IPS-11a (cell line): ENCODE data around the gene VSIG2.

ENCODE experiments used
- H3K4me3 ChIP-seq: one replicate; pipeline ENCODE4 v1.5.1; 2013; ENCODE audit warnings: low read depth, low read length, control low read depth

The VSIG2 gene

DNA sequence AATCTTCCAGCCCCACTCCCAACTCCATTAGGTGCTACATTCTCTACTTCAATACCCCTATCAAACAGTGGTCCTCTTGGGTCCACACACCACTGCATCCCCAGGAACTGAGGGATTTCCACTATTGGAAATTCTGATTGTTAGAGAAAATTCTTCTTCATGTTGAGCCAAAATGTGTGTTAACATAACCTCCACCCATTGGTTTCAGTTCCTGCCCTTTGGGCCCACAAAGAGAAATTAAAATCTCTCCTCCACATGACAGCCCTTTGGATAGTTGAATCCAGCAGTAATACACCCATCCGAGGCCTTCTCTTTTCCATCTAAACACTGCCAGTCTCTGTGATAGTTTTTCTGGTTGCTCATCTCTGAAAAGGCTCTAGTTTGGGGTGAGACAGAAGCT lies 2.1 kb downstream of the VSIG2 start:
- H3K4me3 ChIP-seq = no peak overlapping the region

DNA sequence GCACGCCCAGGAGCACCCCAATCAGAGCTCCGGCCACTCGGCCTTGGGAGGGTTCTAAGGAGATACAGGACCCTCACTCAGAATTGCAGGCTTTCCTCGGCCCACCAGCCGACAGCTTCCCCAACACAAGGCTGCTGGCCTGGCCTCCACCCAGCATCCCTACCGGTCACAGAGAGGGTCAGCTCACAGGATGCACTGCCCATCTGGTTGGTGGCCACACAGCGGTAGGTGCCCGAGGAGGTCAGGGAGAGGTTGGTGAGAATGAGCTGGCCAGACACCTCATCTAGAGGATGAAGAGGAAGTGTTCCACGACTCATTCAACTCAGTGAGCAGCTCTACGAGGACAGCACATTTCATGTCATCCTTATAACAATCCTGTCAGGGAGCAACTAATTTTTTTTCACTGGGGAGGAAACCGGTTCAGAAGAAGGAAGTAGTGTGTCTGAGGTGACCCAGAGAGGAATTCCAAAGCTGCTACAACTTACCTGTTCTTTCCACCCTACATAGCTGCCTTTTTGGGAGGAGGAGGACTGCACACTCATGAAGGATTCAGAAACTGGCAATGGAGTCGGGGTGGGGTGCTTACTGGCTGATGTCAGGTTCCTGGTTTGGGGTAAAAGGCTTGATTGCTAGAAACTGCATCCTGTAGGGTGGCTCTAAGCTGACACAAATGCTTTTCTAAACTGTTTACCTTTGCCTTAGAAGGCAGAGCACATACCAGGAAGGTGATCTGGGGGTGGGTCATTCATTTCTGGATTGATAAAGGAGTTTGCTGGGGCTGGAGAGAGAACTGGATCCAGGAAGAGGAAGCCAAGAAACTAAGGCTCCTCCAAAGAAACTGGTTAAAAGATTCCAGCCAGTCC lies 3.3 kb downstream of the VSIG2 start:
- no peak overlapping the region for H3K4me3 ChIP-seq

DNA sequence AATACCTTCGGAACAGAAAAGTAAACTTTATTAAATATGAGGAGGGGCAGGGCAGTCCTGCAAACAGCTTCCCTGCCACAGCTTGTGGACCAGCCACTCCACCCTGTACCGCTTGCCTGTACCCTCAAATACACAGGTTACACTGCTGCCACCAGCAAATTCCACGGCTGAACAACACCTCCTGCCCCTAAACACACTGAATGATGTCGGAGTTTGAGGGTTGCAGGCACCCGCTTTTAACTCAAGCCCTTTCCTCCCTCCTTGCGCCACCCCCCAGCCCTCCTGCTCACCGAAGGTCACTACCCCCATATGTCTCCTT lies 4.0 kb downstream of the VSIG2 start:
- H3K4me3 ChIP-seq = no peak overlapping the region

DNA sequence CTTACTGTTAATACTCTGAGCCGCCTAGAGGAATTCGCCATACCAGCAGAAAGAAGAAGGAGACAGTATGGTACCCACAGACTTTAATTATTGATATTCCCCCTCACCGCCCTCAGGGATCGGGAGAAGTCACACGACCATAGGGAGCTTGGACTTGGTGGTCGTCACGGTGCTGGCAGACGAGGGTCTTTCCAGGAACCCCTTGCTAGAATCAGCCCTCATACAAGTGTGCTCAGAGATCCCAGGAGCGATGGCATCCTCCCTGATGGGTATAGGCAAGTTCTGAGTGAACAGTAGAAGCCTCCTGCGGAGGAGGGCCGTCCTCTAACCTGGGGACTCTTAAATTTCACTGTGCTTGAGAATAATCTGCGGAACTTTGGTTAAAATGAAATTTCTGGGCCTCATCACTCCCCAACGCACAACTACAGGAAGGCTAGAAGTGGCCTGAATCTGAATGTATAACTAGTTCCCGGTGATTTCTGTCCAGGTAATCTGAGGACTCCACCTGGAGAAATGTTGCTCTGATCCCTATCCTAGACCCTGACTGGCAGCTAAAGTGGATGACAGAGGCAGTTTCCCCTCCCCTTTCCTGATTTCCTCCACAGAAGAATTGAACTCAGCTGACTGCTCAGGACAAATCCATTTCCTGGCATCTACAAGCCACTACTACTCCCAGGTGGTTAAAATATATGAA lies 4.5 kb downstream of the VSIG2 start:
- H3K4me3 ChIP-seq = peak overlapping the region; percentile 9

DNA sequence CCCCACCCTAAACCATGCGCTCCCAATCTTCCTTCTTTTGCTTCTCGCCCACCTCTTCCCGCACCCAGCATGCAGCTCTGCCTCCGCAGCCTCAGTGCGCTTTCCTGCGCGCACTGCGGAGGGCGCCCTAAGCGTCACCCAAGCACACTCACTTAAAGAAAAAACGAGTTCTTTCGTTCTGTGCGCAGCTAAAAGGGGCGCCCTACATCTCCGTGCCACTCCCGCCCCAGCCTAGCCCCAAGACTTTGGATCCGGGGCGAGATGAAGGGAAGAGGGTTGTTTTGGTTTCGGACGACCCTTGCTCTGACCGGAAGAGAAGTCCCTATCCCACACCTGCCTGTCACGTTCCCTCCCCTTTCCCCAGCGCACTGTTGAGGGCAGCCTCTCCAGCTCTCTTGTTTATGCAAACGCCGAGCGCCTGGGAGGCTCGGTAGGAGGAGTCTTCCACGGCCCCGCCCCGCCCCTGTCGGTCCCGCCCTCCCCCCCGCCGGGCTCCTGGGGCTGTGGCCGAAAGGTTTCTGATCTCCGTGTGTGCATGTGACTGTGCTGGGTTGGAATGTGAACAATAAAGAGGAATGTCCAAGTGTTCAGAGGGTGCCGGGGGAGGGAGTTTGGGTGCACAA lies 5.3 kb downstream of the VSIG2 start:
- peak overlapping the region; percentile 87 for H3K4me3 ChIP-seq

DNA sequence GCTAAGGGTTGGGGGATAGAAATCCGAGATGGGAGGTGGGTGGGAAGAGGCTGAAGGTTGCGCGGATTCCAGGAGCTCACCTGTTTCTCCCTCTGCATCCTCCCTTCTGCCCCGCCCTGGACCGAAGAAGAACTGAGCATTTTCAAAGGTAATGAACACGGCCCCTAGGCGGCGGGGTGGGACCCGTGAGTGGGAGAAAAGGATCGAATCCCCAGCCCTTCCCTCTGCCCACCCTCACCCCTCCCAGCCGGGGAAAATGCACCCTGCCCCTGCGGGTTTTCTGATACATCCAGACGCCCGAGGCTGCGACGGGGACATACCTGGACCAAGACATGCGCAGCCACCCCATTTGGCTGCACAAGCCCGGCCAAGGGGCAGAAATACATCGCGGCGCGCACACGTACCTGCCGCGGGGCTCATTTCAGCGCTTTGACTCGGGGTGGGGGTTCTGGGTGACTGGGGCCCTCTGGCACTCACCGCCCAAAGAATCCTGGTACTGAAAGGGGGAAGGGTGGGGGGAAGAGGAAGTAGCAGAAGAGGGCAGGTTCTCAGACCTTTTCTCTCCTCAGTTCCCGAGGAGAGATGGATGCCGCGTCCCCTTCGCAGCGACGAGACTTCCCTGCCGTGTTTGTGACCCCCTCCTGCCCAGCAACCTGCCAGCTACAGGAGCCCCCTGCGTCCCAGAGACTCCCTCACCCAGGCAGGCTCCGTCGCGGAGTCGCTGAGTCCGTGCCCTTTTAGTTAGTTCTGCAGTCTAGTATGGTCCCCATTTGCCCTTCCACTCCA lies 6.0 kb downstream of the VSIG2 start:
- peak overlapping the region; percentile 87 for H3K4me3 ChIP-seq

DNA sequence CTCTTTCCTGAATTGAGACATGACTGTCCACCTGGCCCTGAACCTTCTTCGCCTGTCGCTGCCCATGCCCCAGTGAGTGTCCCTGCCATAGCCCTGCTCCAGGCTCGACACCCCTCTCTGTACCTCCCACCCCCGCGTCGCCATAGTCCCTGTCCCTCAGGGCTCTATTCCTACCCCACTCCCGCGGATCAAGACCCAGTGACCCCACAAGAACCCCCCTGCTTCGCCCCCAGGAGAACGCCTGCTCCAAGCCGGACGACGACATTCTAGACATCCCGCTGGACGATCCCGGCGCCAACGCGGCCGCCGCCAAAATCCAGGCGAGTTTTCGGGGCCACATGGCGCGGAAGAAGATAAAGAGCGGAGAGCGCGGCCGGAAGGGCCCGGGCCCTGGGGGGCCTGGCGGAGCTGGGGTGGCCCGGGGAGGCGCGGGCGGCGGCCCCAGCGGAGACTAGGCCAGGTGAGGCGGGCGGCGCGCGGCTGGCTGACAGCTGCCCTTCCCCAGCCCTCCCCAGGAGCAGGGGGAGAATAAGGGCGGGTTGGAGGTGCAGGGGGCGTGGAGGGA lies 6.7 kb downstream of the VSIG2 start:
- peak overlapping the region; percentile 87 for H3K4me3 ChIP-seq

DNA sequence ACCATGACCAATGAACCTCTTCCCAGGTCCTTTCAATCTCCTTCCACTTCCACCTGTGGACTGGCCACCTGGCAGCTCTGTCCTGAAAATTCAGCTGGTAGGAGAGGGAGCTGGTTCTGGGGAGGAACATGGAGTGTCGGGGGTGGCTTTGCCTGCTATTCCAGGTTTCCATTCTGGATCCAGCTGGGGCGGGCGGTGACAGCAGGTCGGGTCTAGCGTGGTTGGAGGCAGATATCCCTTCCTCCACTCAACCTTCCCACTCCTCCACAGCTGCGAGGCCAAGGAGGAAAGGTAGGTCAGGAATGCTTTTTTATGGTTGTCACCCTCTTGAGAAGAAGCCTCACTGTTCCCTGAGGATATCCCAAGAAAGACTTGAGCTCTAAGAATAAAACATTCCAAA lies 9.0 kb downstream of the VSIG2 start:
- H3K4me3 ChIP-seq = no peak overlapping the region

DNA sequence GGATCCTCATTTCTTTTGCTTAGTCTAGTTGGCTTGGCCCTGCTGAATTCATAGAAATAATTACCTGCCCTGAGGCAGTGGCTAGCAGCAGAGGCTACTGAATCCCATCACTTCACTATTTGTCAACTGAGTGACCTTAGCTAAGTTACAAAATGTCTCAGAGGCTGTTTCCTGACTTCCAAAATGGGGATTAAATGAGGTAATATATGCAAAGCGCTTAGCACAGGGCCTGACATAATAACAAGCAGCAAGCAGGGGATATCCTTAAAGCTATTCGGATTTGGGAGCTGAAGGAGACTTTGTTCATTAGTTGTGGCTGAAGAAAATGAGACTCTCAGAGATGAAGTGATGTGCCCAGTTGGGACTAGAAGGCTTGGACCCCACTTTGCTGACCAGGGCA lies 9.5 kb downstream of the VSIG2 start:
- H3K4me3 ChIP-seq = no peak overlapping the region

DNA sequence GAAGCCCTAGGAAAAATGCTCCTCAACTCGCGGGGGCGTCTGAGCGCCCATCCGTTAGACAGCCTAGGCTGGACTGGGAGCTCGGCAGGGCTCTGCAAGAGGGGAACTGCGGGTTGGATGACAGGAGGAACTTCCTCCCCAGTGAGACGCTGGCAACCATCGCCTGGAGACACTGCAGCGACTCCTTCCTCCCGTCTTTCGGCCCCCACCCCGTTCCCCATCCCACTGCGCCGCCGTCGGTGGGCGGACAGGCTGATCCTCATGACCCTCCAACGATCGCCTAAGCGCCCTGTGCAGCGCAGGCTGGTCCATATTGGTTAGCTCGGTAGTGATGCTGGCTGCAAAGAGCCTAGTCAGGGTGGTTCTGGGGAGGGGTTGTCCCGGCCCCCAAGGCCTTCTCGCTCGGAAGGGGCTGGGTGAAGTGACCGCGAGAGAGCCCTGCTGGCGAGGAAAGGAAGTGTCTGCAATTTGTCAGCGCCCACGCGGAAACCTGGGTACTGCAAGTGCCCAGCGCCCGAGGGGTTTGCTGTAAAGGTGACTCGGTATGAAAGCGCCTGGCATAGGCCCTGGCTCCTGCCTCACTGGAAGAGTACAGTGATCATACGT lies 11.7 kb downstream of the VSIG2 start:
- H3K4me3 ChIP-seq = peak overlapping the region; percentile 61

DNA sequence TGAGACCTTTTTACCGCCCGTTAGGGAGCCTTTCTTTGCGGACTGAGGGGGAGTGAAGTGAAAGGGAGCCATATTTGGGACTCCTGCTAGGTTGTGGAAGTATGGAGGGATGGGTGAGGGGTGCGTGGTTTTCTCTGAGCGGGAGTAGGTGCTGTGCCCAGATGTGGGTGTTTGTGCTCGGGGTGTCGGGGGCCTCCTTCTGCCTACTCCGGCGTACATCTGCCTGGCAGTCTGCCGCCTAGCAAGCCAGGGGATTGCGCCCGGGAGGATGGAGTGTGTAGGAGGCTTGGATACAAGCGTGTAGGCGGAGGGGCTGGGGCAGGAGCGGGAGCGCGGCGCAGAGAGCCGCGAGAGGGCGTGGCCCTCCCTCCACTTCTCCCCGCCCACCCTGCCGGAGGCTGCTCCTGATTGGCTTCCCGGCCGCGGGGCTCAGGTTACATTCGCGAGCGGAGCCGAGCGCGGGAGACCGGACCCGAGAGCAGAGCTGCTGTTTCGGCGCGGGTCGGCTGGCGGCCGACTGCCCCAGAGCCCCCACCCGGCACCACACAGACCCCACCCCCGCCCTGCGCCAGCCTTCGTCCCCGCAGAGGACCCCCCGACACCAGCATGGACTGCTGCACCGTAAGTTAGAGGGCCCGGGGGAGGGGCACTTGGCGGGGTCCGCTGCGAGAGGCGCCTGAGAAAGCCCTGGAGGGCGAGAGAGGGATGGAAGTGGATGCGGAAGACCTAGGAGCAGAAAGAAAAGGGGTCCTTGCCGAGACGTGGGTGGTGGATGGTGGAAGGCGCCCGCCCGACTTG lies 12.4 kb downstream of the VSIG2 start, which contains the start of gene NRGN:
Gene NRGN (plus strand): TSS at position 464 of the 798 bp plus-strand sequence. CDS start 143 bp downstream, at position 607.
- H3K4me3 ChIP-seq = peak within 1 kb of the TSS; percentile 61

DNA sequence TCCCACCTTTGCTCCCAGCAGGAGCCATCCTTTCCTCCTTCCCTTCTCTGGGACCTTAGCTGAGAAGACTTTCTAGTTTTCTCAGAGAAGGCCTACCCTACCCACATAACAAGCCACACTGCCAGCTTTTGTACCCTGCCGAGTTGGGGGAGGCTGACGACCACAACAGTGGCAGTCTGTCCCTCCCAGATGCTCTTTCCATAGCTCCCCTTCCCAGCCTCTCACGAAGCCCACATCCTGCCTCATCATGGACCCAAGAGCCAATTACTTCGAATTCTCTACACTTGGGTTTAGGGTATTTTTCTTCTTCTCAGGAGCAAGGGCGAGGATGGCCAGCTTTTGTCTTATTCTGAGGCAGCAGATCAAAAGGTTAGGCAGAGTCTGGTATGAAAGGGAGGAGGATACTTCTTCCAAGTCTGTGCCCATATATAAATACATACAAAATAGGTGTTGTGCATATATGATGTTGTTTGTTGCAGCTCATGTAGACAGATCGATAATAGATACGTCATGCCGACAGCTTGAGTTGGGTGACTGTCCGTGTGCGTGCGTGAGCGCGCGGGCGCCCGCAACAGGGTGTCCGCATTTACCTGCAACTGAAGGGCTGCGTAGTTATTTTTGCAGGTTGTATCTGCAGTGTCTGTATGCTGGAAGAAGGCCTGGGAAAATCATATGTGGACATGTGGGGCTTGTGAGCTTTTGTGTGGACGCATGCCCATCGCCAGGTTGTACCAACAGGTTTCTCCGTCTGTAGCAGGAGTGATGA lies 13.2 kb downstream of the VSIG2 start:
- peak overlapping the region; percentile 61 for H3K4me3 ChIP-seq

DNA sequence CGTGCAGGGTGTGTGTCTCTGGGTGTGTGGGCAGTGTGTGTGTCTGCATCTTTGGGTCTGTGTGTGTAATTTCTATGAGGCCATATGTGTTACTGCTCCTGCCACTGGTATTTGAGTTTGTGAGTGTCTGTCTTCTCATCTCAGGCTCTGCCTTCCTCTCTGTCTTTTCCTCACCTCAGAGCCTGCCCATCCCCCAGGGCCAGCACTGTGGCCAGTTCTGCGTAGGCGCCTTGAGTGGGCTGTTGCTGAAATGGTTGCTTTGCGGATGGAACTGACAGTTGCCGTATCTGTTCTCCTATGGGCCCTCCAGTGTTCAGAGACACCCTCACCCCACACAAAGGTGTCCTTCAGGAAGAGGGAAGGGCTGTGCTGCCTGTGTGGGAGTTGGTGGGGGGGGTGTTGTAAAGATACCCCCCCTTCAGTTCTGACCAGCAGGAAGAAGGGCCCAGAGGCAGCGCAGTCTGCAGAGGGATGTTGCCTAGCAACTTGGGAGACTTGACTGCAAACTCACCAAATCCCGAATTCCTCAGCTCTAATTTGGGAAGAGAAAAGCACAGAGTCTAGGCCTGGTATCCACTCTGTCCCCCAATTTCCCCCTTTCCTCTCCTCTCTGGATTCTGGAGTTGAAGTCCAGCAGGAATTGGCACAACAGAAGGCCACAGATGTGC lies 14.3 kb downstream of the VSIG2 start:
- H3K4me3 ChIP-seq = no peak overlapping the region

DNA sequence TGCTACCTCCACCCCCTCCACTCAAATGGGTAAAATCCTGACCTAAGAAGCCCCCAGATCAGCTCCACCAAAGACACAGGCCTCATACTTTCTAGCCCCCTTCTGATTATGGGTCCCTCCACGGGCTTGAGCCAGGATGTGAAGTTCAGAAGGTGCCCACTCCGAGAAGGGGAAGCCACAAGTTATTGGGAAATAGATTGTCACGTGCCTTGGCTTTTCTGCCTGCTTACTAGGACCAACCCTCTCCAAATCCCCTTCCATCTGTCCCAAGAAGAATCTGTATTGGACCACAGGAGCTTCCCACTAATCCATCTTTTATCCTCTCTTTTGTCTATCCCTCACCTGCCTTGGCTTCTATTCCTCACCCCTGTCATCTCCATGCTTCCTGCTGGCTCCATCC lies 15.3 kb downstream of the VSIG2 start:
- no peak overlapping the region for H3K4me3 ChIP-seq

DNA sequence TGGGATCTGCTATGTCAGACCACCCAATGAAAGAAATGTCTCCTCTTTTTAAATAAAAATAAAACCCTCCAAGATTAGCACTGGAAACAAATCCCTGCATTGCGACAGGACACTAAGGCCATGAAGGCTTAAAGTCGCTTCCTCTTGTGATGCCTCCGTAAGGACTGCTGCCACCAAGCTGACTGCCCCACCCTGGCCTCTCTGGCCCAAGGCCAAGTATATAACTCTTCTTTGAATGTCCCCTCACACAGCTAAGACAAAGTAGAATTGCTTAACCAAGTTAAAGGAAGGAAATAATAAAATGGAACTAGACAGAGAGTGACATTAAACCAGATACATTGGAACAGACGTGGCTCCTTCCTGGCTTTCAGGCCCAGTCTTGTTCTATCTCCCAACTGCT lies 19.8 kb downstream of the VSIG2 start:
- no peak overlapping the region for H3K4me3 ChIP-seq

DNA sequence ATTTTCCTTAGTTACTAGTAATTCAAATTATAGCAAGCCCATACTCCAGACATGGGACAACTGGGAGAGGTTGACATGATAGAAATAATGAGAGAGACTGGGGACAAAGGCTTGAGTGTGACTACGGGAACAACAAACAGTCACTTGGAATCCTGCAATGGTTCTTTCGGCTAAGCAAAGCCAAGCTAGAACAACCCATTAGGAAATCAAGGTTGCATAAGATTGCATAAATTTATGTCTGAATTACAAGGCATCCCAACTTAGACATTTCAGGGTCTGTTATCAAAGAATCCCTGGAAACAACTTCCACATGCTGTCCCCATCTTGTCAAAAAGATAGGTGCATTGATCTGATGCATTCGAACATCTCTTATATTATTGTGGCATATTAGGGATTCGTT lies 22.5 kb downstream of the VSIG2 start:
- H3K4me3 ChIP-seq = no peak overlapping the region

DNA sequence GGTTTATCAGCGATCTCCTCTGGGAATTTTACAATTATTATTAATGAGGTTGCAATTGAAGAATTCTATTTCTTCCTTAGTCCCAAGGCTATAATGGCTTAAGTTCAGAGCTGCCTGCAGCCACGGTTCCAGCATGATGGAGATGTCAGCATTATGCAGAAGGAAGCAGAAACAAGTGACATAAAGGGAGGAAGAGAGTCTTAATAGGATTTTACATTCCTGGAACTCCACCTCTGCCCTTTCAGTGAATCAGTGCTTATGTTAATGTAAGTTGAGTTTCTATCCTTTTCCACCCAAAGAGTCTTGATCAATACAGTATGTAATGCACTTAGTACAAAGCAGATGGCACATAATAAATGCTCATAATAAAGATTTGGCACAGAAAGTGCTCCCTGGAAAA lies 23.9 kb downstream of the VSIG2 start:
- H3K4me3 ChIP-seq = no peak overlapping the region

DNA sequence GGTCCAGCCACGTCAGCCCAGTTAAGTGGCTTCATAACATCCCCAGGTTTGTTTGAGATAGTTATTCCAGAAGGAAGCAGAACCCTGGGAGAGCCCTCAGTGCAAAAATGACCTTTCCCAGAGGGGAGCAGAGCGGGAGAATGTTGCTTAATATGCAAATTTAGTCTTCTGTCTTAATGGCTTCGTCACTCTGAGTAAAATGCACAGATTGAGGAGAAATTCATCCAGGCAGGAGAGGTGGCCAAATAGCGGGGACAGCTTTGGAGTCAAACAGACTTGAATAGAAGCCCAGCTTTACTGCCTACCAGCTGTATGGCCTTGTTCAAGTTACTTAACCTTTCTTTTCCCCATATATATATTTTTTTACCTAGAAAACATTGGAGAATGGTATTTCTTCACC lies 24.6 kb downstream of the VSIG2 start:
- no peak overlapping the region for H3K4me3 ChIP-seq
